Sigmoid colon (tissue), 4 donors: ENCODE data around the gene NCAN.

Experiments used
- EP300 ChIP-seq, 4 donors: sonication (generic); formaldehyde crosslinking; IDR thresholded peaks; one replicate each; pipeline ENCODE4 v1.6.1; 2017; ENCODE audit warnings: antibody characterized with exemption in 4 of 4
- POLR2A ChIP-seq, 2 donors: fragments of 450-650 bp; IDR thresholded peaks; one replicate each; pipeline ENCODE4 v1.6.1; 2016; ENCODE audit warnings: antibody characterized with exemption in 2 of 2, mild to moderate bottlenecking in 2 of 2, moderate library complexity in 2 of 2
- POLR2AphosphoS5 ChIP-seq, 4 donors: sonication (generic); formaldehyde crosslinking; IDR thresholded peaks; one replicate each; pipeline ENCODE4 v1.6.1; 2017; ENCODE audit warnings: antibody characterized with exemption in 4 of 4
- TF ChIP-seq, protein P1 (sequence below), 4 experiments: fragments of 450-650 bp in 3 of 4; fragments of 200-600 bp in 1 of 4; IDR thresholded peaks; one replicate each; pipeline ENCODE4 v1.5.1; 2016 to 2019; ENCODE audit warnings: antibody characterized with exemption in 4 of 4, mild to moderate bottlenecking in 3 of 4, moderate library complexity in 2 of 4

- TF ChIP-seq, protein P1, sequence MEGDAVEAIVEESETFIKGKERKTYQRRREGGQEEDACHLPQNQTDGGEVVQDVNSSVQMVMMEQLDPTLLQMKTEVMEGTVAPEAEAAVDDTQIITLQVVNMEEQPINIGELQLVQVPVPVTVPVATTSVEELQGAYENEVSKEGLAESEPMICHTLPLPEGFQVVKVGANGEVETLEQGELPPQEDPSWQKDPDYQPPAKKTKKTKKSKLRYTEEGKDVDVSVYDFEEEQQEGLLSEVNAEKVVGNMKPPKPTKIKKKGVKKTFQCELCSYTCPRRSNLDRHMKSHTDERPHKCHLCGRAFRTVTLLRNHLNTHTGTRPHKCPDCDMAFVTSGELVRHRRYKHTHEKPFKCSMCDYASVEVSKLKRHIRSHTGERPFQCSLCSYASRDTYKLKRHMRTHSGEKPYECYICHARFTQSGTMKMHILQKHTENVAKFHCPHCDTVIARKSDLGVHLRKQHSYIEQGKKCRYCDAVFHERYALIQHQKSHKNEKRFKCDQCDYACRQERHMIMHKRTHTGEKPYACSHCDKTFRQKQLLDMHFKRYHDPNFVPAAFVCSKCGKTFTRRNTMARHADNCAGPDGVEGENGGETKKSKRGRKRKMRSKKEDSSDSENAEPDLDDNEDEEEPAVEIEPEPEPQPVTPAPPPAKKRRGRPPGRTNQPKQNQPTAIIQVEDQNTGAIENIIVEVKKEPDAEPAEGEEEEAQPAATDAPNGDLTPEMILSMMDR (IDR thresholded peaks at IDR 0.05) = no peak
- TF ChIP-seq EP300 (IDR thresholded peaks at IDR 0.05) (no peak), POLR2A (IDR thresholded peaks at IDR 0.05) (no peak), POLR2AphosphoS5 (IDR thresholded peaks at IDR 0.05) (no peak)
Measured at GRCh38 chr19:19285686-19286085, 73.9 kb downstream of the NCAN start.
